Measurements from ENCODE around the gene RABIF.

RABIF gene

DNA sequence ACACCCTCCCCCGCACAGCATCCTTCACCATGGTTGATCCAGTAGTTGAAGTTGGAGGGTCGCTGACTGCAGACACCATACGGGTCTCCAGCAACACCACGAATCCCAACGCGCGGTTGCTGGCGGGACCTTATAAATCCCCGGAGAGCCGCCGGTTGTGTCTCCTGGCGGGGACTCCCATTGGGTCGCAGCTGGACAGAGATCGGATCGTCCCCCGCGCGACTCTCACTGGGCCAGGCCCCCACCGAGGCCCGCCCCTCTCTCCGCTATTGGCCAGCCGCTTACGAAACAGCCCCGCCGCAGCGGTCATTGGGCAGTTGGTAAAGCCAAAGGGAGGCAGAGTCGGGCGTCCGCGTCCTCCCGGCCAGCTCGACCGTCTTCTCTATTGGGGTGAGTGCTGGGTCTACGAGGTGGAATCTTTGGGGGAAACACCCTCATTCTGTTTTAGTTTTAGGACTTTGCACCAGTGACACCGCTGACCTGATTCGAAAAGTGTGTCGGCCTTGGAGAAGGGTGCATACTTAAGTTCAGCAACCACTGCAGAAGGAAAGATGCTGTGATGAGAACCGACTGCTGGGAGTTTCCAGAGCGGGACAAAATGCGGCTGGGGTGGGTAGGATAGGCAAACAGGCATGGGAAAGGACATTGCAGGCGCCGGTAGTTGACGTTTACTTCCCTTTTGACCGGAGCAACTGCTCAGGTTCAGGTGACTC is 27.4 kb downstream of the RABIF start:
- TF ChIP-seq, protein P1, sequence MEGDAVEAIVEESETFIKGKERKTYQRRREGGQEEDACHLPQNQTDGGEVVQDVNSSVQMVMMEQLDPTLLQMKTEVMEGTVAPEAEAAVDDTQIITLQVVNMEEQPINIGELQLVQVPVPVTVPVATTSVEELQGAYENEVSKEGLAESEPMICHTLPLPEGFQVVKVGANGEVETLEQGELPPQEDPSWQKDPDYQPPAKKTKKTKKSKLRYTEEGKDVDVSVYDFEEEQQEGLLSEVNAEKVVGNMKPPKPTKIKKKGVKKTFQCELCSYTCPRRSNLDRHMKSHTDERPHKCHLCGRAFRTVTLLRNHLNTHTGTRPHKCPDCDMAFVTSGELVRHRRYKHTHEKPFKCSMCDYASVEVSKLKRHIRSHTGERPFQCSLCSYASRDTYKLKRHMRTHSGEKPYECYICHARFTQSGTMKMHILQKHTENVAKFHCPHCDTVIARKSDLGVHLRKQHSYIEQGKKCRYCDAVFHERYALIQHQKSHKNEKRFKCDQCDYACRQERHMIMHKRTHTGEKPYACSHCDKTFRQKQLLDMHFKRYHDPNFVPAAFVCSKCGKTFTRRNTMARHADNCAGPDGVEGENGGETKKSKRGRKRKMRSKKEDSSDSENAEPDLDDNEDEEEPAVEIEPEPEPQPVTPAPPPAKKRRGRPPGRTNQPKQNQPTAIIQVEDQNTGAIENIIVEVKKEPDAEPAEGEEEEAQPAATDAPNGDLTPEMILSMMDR (IDR thresholded peaks at IDR 0.05): no peak

DNA sequence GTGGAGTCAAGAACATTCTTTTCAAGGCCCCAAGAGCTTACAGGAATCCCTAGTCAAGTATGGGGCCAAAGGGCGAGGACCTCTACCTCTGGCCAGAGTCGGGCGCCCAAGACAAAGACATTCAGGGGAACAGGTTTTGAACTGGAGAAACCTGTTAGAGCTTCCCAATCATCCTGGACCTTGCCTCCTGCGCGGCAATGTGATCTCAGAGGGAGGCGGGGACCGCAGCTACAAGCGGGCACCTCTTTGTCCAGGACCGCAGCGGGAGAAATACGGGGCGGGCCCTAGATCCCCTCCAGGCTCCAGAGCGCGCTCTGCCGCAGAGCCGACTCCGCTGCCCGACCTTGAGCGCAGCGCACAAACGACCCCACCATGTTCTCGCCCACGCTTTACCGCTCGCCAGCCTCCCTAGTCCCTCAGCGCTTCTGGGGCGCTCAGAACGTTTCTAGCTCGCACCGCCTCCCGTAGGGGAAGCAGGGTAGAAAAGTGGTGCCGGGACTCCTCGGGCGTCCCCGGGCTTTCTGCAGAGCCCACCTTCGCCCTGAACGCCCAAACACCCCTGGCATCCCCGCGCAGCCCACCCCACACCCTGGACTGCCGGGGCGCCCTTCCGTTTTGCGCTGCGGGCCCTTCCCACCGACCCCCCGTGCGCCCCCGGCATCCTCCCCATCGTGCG is 28.1 kb downstream of the RABIF start:
- TF ChIP-seq, protein P1 (IDR thresholded peaks at IDR 0.05): no peak

DNA sequence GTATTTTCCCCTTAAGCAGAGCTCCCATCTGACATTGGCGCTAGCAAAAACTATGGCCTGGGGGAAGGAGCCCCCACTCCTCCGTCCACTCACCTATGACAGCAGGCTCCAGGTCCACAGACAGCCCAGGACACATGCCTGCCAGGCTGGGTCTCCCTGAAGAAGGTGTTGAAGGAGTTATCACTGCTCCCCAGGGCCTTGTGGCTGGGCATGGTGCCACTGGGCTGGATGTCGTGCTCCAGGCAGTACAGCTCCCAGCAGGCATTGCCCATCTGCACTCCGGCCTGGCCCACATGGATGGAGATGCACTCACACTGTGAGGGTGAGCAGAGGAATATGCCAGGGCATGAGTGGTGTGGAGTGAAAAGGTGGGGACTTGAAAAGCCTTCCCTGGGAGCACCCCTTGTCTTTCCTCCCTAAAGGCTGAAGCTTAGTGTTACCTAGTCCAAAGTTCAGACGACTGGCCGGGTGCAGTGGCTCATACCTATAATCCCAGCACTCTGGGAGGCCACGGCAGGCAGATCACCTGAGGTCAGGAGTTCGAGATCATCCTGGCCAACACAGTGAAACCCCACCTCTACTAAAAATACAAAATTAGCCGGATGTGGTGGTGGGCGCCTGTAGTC is 30.0 kb downstream of the RABIF start:
- TF ChIP-seq, protein P1 (IDR thresholded peaks at IDR 0.05): no peak

DNA sequence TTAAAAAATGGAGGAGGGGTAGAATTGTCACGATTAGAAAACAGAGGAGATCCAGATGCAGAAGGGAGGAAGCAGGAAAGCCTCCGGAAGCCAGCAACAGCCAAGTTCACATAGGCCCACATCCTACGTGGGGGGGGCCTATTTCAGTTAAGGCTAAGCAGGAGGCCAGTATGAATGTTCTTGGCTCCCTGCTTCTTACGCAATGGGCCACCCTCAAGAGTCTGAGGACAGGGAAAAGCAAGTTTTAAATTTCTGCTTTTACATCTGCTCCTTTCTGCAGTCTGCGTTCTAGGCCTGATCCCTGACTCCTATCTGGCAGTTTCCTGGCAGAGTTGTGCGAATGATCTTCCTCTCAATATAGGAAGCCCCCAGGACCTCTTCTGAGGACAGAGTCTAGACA is 30.6 kb downstream of the RABIF start:
- TF ChIP-seq, protein P1 (IDR thresholded peaks at IDR 0.05): no peak

DNA sequence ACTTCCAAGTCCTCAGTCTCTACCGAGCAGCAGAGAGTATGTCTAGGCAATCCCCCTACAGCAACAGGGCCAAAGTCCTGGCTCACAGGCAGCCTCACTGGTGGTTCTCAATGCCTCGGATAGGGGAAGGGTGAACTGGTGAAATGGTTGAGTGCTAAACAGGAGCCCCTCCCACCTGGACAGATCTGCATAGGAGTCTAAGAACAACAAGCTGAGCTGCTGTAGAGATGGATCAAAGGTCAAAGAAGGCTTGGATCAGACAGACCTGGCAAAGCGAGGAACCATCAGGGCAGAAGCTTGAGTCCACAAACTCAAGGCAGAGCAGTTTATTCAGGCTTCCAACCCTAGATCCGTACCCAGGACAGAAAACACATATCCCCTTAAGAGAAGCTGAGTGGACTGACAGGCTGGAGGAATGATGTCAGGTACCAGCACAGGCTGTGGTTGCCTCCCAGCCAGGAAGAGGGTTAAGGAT is 31.8 kb downstream of the RABIF start:
- TF ChIP-seq, protein P1 (IDR thresholded peaks at IDR 0.05): no peak

DNA sequence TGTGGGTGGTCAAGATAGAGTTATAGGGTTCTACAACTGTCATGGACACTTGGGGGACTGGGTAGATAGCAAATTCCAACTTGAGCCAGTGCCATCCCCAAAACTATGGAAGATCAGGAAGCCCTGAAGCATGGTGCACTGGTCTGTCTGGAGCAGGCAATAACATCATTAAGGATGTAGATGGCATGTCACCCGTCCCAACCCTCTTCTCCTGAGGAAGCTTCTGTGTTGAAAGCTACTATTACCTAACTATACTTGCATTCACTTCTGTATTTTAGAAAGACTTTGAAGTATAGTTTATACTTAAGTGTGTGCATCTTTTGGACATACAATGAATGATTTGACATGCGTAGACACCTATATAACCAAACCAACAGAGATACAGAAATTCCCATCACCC is 32.9 kb downstream of the RABIF start:
- TF ChIP-seq, protein P1 (IDR thresholded peaks at IDR 0.05): no peak

DNA sequence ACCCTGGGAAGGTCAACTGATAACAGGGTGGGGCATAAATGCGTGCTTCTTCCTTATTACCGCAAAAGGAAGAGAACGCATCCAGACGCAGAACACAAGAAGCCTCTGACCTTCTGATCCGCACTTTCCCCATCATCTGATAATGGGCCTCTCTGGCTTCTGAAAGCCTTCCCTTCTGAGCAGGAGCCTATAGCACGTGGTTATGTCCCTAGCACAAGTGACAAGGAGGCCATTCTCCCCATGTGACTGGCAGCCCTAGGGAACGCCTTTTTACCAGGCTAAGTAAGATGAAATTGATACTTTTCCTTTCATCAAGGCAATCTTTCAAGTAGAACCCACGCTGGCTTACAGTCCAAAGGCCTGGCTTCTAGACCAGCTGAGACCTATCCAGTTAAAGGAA is 34.2 kb downstream of the RABIF start:
- TF ChIP-seq, protein P1 (IDR thresholded peaks at IDR 0.05): no peak

Data from LNCAP (cell line).